ENCODE data around the gene LRRC59. TPM values are rescaled to one million over a fixed set of nuclear protein-coding genes. Genes with fewer than 3 reads are reported as not detected.

Gene LRRC59
- total and polyA plus RNA-seq, 8 donors = 32.2 to 117 (median 76.0) TPM

DNA sequence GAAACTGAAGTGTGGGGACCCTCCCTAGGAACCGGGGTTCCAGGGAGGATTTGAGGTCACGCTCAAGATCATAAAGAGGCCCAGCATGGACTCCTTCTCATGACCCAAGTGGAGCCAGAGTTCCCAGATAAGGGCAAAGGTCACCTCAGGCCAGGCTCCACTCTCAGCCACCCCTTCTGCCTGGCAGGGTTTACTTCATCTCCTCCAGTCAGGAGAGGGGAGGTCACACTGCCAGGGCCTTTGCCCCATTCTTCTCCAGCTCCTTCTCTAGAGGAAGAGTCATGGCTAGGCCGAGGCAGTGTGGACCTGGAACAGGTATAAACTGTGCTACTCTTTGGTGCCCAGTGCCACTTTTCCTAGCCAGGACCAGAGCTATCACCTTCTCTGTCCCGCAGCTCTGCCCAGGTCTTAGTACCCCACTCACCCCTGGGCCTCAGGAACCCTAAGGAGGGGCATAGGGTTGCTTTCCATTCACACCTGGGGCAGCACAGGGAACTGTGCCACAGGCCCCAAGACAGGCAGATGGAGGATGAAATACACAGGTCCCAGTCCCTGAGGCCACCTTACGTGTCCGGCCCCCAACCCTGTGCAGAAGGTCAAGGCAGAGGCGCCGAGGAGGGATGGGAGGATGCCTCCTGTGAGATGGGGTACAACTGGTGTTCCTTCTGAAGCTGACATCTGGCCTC lies 27.8 kb upstream of the LRRC59 start:
- Histone ChIP-seq H3K4me1 (peaks cover 40 to 87% (median 62%) of the 10 kb centered on the region in 4 donors), H3K27me3 (no peaks in the 10 kb centered on the region), H3K4me3 (peak overlapping the region; percentile 73 to 87 (median 80)), H3K9me3 (no peaks in the 10 kb centered on the region), H3K36me3 (no peaks in the 10 kb centered on the region), H3K27ac (peak overlapping the region; percentile 43 to 89 (median 84))
- WGBS, 5 donors = 84 to 93% (median 88%) methylated on average over 3 to 8 of the region's 8 CpGs
- TF ChIP-seq EP300 (IDR thresholded peaks at IDR 0.05) = no peak
- DNase-seq = no peak
- intact Hi-C loops (cut with DNase I; ENCODE audit: low total_unique reads) = no loop called here

- peaks cover 40 to 81% (median 57%) of the 10 kb centered on the region in 4 donors for H3K4me1 ChIP-seq
- H3K4me3 ChIP-seq = no peak overlapping the region
- H3K9me3 ChIP-seq = no peaks in the 10 kb centered on the region
- no peak for TF ChIP-seq POLR2AphosphoS5 (IDR thresholded peaks at IDR 0.05)
- TF ChIP-seq, protein P1, sequence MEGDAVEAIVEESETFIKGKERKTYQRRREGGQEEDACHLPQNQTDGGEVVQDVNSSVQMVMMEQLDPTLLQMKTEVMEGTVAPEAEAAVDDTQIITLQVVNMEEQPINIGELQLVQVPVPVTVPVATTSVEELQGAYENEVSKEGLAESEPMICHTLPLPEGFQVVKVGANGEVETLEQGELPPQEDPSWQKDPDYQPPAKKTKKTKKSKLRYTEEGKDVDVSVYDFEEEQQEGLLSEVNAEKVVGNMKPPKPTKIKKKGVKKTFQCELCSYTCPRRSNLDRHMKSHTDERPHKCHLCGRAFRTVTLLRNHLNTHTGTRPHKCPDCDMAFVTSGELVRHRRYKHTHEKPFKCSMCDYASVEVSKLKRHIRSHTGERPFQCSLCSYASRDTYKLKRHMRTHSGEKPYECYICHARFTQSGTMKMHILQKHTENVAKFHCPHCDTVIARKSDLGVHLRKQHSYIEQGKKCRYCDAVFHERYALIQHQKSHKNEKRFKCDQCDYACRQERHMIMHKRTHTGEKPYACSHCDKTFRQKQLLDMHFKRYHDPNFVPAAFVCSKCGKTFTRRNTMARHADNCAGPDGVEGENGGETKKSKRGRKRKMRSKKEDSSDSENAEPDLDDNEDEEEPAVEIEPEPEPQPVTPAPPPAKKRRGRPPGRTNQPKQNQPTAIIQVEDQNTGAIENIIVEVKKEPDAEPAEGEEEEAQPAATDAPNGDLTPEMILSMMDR (IDR thresholded peaks at IDR 0.05) = no peak
- TF ChIP-seq POLR2A (IDR thresholded peaks at IDR 0.05) = no peak
- no peak for TF ChIP-seq EP300 (IDR thresholded peaks at IDR 0.05)
- no peaks in the 10 kb centered on the region for H3K36me3 ChIP-seq
- intact Hi-C loops (cut with DNase I; ENCODE audit: low total_unique reads) = no loop called here
- H3K27ac ChIP-seq = peak overlapping the region in 4 of 5 donors; percentile 14 to 89 (median 86)
- 74 to 84% (median 81%) methylated on average over 8 to 9 of the region's 9 CpGs for WGBS, 5 donors
- DNase-seq = no peak
- H3K27me3 ChIP-seq = no peaks in the 10 kb centered on the region
These were observed 27.1 kb upstream of the LRRC59 start for GRCh38 chr17:50424246-50424995.

GRCh38 chr17:50423553-50424159 lies 26.3 kb upstream of the LRRC59 start:
- DNase-seq = peak in 1 of 2 donors; percentile 78
- TF ChIP-seq EP300 (IDR thresholded peaks at IDR 0.05) (no peak), POLR2AphosphoS5 (IDR thresholded peaks at IDR 0.05) (no peak), POLR2A (IDR thresholded peaks at IDR 0.05) (no peak)
- TF ChIP-seq, protein P1 (IDR thresholded peaks at IDR 0.05) = no peak
- intact Hi-C loops (cut with DNase I; ENCODE audit: low total_unique reads) = no loop called here
- no peaks in the 10 kb centered on the region for H3K27me3 ChIP-seq
- H3K9me3 ChIP-seq = no peaks in the 10 kb centered on the region
- no peak overlapping the region for H3K4me3 ChIP-seq
- WGBS, 5 donors = 37 to 56% (median 50%) methylated on average over 6 of the region's 6 CpGs
- peak overlapping the region in 2 of 5 donors; percentile 14 to 83 for H3K27ac ChIP-seq
- no peaks in the 10 kb centered on the region for H3K36me3 ChIP-seq
- peaks cover 40 to 73% (median 49%) of the 10 kb centered on the region in 4 donors for H3K4me1 ChIP-seq

DNA sequence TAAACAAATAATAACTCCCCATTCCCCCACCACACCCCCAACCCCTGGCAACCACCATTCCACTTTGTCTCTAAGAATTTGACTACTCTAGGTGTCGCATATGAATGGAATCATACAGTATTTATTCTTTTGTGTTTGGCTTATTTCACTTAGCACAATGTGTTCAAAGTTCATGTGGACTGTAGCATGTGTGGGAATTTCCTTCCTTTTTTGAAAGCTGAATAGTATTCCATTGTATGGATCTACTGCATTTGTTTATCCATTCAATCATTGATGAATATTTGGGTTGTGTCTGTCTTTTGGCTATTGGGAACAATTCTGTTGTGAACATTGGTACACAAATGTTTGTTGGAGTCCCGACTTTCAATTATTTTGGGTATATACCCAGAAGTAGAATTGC lies 25.4 kb upstream of the LRRC59 start:
- intact Hi-C loops (cut with DNase I; ENCODE audit: low total_unique reads) = no loop called here
- Histone ChIP-seq H3K27me3 (no peaks in the 10 kb centered on the region), H3K4me1 (peaks cover 34 to 64% (median 40%) of the 10 kb centered on the region in 4 donors), H3K4me3 (no peak overlapping the region), H3K27ac (peak overlapping the region in 3 of 5 donors; percentile 32 to 85 (median 79)), H3K36me3 (no peaks in the 10 kb centered on the region), H3K9me3 (no peaks in the 10 kb centered on the region)
- 73 to 87% (median 78%) methylated on average over 2 of the region's 2 CpGs for WGBS, 5 donors
- no peak for TF ChIP-seq POLR2AphosphoS5 (IDR thresholded peaks at IDR 0.05)
- TF ChIP-seq, protein P1 (IDR thresholded peaks at IDR 0.05) = no peak
- no peak for TF ChIP-seq EP300 (IDR thresholded peaks at IDR 0.05)
- no peak for TF ChIP-seq POLR2A (IDR thresholded peaks at IDR 0.05)
- DNase-seq = no peak

All from stomach (tissue), 9 donors.